Adipocyte (in vitro differentiated cells): ENCODE data around the gene GPR171.
A peak's percentile ranks its signal among the peaks of the same experiment; 100 is the strongest.
"Not testable (repeated sequence)": the region's sequence is repeated elsewhere in the genome, so short reads cannot be mapped to it uniquely, and the experiment has no call there.

ENCODE experiments used
- DNase-seq: peaks from one replicate; pipeline ENCODE4 v3.0.0-alpha.2; 2015; ENCODE audit warnings: low read depth
- H3K27me3 ChIP-seq: replicated peaks from 2 replicates; pipeline ENCODE4 v1.7.0; 2013; ENCODE audit warnings: mild to moderate bottlenecking, low read length, moderate library complexity; ENCODE audit not compliant: control insufficient read depth, insufficient read depth
- H3K36me3 ChIP-seq: 2 replicates; pipeline ENCODE4 v1.7.0; 2013; ENCODE audit warnings: low read length, mild to moderate bottlenecking, moderate library complexity; ENCODE audit not compliant: control insufficient read depth, insufficient read depth, severe bottlenecking
- H3K4me1 ChIP-seq: 2 replicates; pipeline ENCODE4 v1.7.0; 2013; ENCODE audit warnings: mild to moderate bottlenecking, low read length, moderate library complexity; ENCODE audit not compliant: control insufficient read depth, insufficient read depth
- H3K4me3 ChIP-seq: 2 replicates; pipeline ENCODE4 v1.7.0; 2013; ENCODE audit warnings: mild to moderate bottlenecking, low read length, moderate library complexity
- H3K9ac ChIP-seq: 2 replicates; pipeline ENCODE4 v1.7.0; 2013; ENCODE audit warnings: mild to moderate bottlenecking, low read length, moderate library complexity
- H3K9me3 ChIP-seq: 2 replicates; pipeline ENCODE4 v1.7.0; 2013; ENCODE audit warnings: mild to moderate bottlenecking, low read length, moderate library complexity; ENCODE audit not compliant: control insufficient read depth

The GPR171 gene

DNA sequence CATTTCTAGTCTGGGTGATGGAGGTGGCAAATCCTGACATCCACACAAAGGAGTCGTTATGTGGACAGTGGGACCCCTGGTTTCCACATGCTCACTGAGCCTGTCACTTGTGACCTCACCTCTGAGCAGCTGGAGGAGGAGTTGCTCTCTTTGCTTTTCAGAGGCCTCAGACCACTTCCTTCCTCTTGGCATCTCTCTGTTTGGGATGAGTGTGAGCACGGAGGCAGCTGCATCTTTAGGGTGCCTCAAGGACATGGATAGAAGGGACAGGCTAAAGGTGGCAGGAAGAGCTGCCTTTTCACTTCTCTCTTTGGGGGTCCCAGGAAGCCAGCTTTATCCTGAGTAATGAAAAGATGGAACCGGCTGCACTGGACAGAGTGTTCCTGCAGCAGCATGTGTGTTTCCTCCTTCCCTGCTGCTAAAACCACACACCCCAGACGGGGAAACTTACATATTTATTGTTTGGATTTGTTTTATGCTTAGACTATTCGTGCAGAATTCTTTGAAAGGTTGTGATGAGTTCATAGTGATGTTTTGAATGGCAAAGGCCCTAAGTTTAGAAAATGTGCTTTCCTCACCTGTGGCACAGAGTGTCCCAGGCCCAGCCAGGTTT lies 31.8 kb downstream of the GPR171 start:
- H3K36me3 ChIP-seq = no peaks in the 10 kb centered on the region
- no peak for DNase-seq
- no peak overlapping the region for H3K9ac ChIP-seq
- no peak overlapping the region for H3K4me3 ChIP-seq
- H3K4me1 ChIP-seq = no peaks in the 10 kb centered on the region
- H3K9me3 ChIP-seq = no peaks in the 10 kb centered on the region
- no peaks in the 10 kb centered on the region for H3K27me3 ChIP-seq

DNA sequence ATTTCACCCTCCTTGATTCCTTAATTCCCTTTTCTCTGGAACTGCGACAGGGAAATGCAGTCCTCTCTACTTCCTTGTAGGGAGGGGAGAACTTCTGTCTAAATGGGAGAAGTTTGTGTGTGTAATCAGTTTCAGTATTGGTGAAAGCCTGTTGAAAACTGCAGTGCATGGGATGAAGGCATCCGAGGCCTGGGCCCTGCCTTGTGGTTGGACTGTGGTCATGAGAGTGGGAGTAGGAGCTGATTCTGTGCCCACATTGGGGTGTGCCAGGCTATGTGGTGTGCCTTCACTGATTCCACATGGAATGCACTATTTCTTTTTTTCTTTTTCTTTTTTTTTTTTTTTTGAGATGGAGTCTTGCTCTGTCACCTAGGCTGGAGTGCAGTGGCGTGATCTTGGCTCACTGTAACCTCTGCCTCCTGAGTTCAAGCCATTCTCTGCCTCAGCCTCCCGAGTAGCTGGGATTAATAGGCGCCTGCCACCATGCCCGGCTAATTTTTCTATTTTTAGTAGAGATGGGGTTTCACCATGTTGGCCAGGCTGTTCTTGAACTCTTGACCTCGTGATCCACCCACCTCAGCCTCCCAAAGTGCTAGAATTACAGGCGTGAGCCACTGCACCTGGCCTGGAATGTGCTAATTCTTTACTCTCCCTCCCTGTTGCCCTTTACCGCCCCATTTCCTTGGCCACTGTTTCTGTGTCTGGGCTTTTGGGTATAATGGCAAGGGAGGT lies 32.9 kb downstream of the GPR171 start:
- not testable (repeated sequence) for H3K36me3 ChIP-seq, H3K9me3 ChIP-seq, H3K27me3 ChIP-seq, DNase-seq, H3K4me1 ChIP-seq, H3K4me3 ChIP-seq, H3K9ac ChIP-seq

DNA sequence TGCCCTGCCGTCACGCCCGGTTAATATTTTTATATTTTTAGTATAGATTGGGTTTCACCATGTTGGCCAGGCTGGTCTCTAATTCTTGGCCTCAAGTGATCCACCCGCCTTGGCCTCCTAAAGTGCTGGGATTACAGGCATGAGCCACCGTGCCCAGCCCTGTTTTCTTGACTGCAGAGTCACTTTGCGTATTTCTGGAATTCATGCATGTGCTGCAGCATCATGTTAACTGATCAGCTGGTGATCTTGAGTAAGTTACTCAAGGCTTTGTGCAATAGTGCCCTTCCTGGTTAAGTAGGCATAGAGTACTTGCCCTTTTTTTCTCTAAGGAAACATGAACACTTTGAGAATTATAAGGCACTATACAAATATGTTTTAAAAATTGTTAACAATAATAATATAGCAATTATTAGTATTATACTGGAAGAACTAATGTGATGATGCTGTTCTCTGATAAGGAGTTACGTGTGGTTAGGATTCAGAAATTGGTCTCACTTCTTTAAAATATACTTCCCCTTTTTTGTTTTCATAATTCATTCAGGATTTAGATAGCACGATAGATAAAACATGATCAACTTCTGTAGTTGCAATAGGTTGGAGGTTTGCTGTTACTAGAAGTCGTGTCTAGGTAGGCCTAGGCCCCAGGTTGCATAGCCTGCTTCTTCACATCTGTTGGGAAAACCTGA lies 33.6 kb downstream of the GPR171 start:
- no peaks in the 10 kb centered on the region for H3K27me3 ChIP-seq
- H3K36me3 ChIP-seq = no peaks in the 10 kb centered on the region
- H3K4me1 ChIP-seq = no peaks in the 10 kb centered on the region
- H3K9me3 ChIP-seq = no peaks in the 10 kb centered on the region
- no peak overlapping the region for H3K4me3 ChIP-seq
- DNase-seq = no peak
- H3K9ac ChIP-seq = no peak overlapping the region

DNA sequence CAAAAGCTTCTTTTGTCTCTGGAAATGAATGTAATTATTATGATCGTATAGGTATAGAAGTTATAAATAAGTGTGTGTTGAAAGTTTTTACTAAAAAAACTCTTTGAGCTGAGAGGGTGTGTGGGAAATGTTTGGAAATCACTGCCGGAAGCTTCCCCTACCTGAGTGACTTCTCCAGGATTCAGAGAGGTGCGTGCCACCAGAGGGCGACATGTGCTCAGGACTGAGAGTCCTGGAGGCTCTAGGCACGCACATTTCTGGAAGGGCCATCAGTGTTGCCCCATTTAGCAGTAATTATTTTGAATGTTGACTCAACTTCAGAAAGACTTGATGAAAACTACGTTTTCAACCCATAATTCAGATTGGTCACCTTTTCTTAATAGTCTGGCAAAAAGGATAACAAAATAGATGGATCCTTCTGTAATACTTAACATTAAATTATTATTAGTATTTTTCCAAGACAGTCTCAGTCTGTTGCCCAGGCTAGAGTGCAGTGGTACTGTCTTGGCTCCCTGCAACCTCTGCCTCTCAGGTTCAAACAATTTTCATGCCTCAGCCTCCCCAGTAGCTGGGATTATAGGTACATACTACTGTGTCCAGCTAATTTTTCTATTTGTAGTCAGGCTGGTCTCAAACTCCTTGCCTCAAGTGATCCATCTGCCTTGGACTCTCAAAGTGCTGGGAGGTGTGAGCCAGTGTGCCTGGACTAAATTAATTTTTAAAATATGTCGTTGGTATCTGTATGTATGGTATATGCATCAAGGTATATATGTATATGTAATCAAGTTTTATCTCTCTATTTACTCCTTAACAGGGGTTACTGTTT lies 34.5 kb downstream of the GPR171 start:
- DNase-seq = peak; percentile 87

DNA sequence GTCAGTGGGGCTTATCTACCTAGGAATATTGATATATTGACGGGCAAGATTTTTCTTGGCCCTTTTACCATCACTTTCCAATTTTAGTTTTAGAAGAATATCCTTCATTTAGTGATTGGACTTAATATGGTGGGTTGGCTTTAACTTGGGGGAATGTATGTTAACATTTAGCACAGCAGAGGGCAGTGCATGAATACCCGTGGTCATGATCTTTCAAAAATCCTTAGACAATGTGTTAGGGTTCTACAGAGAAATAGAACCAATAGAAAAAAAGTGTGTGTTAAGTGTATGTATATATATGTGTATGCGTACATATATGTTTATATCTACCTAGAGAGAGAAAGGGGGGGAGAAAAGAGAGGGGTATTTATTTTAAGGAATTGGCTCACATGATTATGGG lies 36.9 kb downstream of the GPR171 start:
- H3K27me3 ChIP-seq = no peaks in the 10 kb centered on the region
- no peak overlapping the region for H3K9ac ChIP-seq
- no peak for DNase-seq
- H3K36me3 ChIP-seq = no peaks in the 10 kb centered on the region
- no peaks in the 10 kb centered on the region for H3K9me3 ChIP-seq
- H3K4me1 ChIP-seq = no peaks in the 10 kb centered on the region
- H3K4me3 ChIP-seq = no peak overlapping the region

More for the DNA sequence above, 34.5 kb downstream of the GPR171 start:
- H3K36me3 ChIP-seq = no peaks in the 10 kb centered on the region
- H3K27me3 ChIP-seq = no peaks in the 10 kb centered on the region
- no peaks in the 10 kb centered on the region for H3K4me1 ChIP-seq
- H3K4me3 ChIP-seq = no peak overlapping the region
- no peak overlapping the region for H3K9ac ChIP-seq
- H3K9me3 ChIP-seq = no peaks in the 10 kb centered on the region

DNA sequence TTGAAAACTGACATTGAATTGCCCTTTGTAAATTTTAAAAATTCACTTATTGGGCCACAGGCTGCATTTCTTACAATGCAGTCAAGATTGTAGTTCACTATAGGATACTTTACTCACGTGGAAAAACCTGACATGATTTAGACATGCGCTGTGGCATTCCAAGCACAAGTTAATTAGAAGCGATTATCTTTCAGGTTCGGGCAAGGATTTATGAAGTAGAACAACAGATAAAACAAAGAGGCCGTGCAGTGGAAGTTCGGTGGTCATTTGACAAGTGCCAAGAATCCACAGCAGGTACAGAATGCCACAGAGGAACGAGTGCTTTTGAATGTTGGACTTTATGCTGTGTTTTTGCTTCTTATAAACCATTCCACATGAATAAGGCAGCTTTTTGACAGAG lies 37.8 kb downstream of the GPR171 start:
- no peaks in the 10 kb centered on the region for H3K27me3 ChIP-seq
- H3K9me3 ChIP-seq = no peaks in the 10 kb centered on the region
- no peak overlapping the region for H3K4me3 ChIP-seq

DNA sequence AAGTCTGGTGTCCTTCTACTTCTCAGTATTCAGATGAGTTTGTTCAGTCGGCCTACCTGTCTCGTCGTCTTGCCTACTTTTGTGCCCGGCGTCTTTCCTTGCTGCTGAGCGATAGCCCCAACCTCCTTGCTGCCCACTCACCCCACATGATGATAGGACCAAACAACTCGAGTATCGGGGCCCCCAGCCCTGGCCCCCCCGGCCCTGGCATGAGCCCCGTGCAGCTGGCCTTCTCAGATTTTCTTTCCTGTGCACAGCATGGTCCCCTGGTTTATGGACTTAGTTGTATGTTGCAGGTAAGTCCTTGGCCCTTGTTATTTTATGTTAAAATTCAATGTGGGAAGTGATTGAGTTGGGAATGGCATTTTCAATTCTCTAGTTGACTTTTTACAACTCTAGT lies 43.2 kb downstream of the GPR171 start:
- no peaks in the 10 kb centered on the region for H3K36me3 ChIP-seq
- DNase-seq = no peak
- H3K4me3 ChIP-seq = no peak overlapping the region
- no peaks in the 10 kb centered on the region for H3K27me3 ChIP-seq
- H3K9me3 ChIP-seq = no peaks in the 10 kb centered on the region
- peaks cover 13% of the 10 kb centered on the region for H3K4me1 ChIP-seq
- H3K9ac ChIP-seq = no peak overlapping the region

More for the DNA sequence above, 37.8 kb downstream of the GPR171 start:
- no peak for DNase-seq
- no peaks in the 10 kb centered on the region for H3K36me3 ChIP-seq
- no peaks in the 10 kb centered on the region for H3K4me1 ChIP-seq
- no peak overlapping the region for H3K9ac ChIP-seq

DNA sequence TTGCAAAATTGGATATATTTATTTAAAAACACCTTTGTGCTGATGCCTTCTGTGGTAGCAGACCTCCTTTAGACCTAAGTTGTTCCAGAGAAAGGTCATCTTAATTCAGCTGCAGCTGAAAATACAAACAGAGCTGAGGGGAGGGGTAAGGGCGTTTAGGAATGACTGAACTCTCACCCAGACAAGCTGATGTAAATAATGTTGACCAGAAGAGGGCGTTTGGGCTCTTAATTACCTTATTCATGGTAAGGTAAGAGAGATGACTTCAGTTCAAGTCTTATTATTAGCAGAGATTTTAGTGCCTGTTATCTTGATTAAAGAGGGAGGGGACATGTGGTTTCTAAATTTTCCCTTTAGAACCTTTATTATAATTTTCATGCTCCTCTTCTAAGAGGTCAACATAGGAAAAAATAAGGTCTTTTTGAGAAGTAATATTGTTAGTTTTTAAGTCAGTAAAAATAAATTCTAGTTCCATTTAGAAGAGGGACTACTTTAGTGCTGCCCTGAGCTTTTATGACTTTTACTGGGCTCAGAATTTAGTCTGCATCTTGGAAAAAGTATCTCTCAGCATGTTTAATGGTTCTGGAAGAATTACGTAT lies 46.3 kb downstream of the GPR171 start:
- no peak overlapping the region for H3K9ac ChIP-seq
- no peaks in the 10 kb centered on the region for H3K9me3 ChIP-seq
- H3K27me3 ChIP-seq = no peaks in the 10 kb centered on the region
- peak; percentile 70 for DNase-seq
- peaks cover 13% of the 10 kb centered on the region for H3K4me1 ChIP-seq
- no peak overlapping the region for H3K4me3 ChIP-seq
- no peaks in the 10 kb centered on the region for H3K36me3 ChIP-seq

DNA sequence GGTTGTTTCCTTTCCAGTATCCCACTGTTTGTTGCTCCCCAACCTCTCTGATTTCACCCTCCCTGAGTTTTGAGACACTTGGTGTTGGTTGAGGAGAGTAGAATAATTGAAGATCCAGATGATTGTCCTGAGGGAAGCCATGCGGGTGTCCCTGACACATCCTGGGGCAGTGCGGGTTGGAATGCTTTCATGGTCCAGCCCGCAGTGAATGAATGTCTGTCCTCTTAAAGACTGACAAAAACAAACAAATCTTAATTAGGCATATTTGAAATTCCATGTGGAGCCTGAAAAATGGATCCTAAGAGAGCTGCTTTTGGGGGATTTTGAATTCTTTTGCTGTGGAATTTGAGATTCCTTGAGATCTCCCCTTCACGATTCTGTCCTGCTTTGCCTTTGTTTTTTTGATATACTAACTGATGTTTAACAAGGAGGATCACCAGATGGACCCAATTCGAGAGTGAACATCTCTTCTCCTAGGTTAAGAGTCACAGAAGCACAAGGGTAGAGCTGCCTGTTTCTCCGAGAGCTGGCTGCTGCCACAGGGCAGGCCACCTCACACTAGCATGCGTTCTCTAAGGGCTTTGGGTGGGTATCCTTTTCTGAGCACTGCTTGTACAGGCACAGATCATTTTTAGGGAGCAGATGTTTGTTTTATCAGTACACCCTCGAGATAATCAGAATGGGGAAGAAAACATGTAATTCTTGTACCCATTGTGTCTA lies 47.4 kb downstream of the GPR171 start:
- DNase-seq = peak; percentile 7
- H3K9ac ChIP-seq = no peak overlapping the region
- no peak overlapping the region for H3K4me3 ChIP-seq
- no peaks in the 10 kb centered on the region for H3K36me3 ChIP-seq
- H3K9me3 ChIP-seq = no peaks in the 10 kb centered on the region
- H3K27me3 ChIP-seq = no peaks in the 10 kb centered on the region
- peaks cover 17% of the 10 kb centered on the region for H3K4me1 ChIP-seq

DNA sequence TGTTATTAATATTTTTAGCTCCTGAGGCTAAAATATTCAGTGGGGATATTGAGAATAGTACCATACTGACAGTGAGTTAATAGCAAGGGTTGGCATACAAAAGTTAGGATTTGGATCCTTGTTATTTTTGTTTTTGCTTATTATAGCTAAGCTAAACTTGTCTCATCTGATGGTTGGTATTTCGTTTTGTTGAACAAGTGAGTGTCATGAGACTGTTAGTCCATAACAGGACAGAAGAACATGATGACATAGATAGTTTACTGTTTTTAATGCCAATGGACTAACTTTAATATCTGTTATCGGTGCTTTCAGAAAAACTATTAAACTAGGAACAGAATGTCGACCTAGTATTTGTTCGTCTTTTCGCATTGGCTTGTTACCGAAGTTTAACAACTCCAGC lies 48.5 kb downstream of the GPR171 start:
- Histone ChIP-seq H3K9me3 (no peaks in the 10 kb centered on the region), H3K27me3 (no peaks in the 10 kb centered on the region)
- no peak for DNase-seq

More for the DNA sequence above, 48.5 kb downstream of the GPR171 start:
- no peaks in the 10 kb centered on the region for H3K36me3 ChIP-seq
- H3K4me3 ChIP-seq = no peak overlapping the region
- H3K9ac ChIP-seq = no peak overlapping the region
- peaks cover 17% of the 10 kb centered on the region for H3K4me1 ChIP-seq
